ENCODE results near the gene SORCS3. TPM values are rescaled to one million over a fixed set of nuclear protein-coding genes. Genes with fewer than 3 reads are reported as not detected.

SORCS3 gene
- polyA plus RNA-seq, 10 donors, result 0.07 to 0.66 (median 0.18) TPM; not detected in 2

- no peak for DNase-seq
Measured at GRCh38 chr10:105010411-105011121, 369.5 kb downstream of the SORCS3 start.

GRCh38 chr10:105017116-105017515 lies 376.0 kb downstream of the SORCS3 start:
- DNase-seq, result peak in 1 of 3 donors; percentile 39

- peak; percentile 24 to 47 (median 26) for DNase-seq
Measured at GRCh38 chr10:105017691-105018090, 376.6 kb downstream of the SORCS3 start.

GRCh38 chr10:105023211-105024111 lies 382.4 kb downstream of the SORCS3 start:
- DNase-seq, result peak; percentile 29 to 62 (median 51)

GRCh38 chr10:105024184-105024583 lies 383.1 kb downstream of the SORCS3 start:
- no peak for DNase-seq

- no peak for DNase-seq
Measured at GRCh38 chr10:105025092-105025491, 384.0 kb downstream of the SORCS3 start.

GRCh38 chr10:105026566-105026965 lies 385.5 kb downstream of the SORCS3 start:
- no peak for DNase-seq

- no peak for DNase-seq
Measured at GRCh38 chr10:105029286-105029685, 388.2 kb downstream of the SORCS3 start.

GRCh38 chr10:105037022-105037421 lies 395.9 kb downstream of the SORCS3 start:
- DNase-seq, result no peak

GRCh38 chr10:105041956-105042355 lies 400.9 kb downstream of the SORCS3 start:
- no peak for DNase-seq

- no peak for DNase-seq
Measured at GRCh38 chr10:105042906-105043552, 401.9 kb downstream of the SORCS3 start.

GRCh38 chr10:105044902-105045301 lies 403.8 kb downstream of the SORCS3 start:
- no peak for DNase-seq

- no peak for DNase-seq
Measured at GRCh38 chr10:105056413-105056812, 415.3 kb downstream of the SORCS3 start.

- peak in 1 of 3 donors; percentile 2 for DNase-seq
Measured at GRCh38 chr10:105062951-105063350, 421.9 kb downstream of the SORCS3 start.

- peak in 2 of 3 donors; percentile 18 to 19 for DNase-seq
Measured at GRCh38 chr10:105063796-105064195, 422.7 kb downstream of the SORCS3 start.

- DNase-seq, result peak in 1 of 3 donors; percentile 51
Measured at GRCh38 chr10:105068497-105068896, 427.4 kb downstream of the SORCS3 start.

- DNase-seq, result no peak
Measured at GRCh38 chr10:105070249-105070648, 429.2 kb downstream of the SORCS3 start.

- peak; percentile 7 to 51 (median 19) for DNase-seq
Measured at GRCh38 chr10:105070952-105071351, 429.9 kb downstream of the SORCS3 start.

- DNase-seq, result no peak
Measured at GRCh38 chr10:105071980-105072379, 430.9 kb downstream of the SORCS3 start.

- no peak for DNase-seq
Measured at GRCh38 chr10:105073999-105074398, 432.9 kb downstream of the SORCS3 start.

GRCh38 chr10:105075031-105075430 lies 433.9 kb downstream of the SORCS3 start:
- DNase-seq, result no peak

GRCh38 chr10:105085980-105086379 lies 444.9 kb downstream of the SORCS3 start:
- no peak for DNase-seq
